Ectodermal cell (in vitro differentiated cells): Measurements from ENCODE around the gene ANKHD1.

Experiments
- H3K27ac ChIP-seq: 2 replicates; pipeline ENCODE4 v1.7.0; 2013; ENCODE audit warnings: mild to moderate bottlenecking, low read depth, low read length; ENCODE audit not compliant: insufficient read depth, poor library complexity, severe bottlenecking
- H3K27me3 ChIP-seq: 2 replicates; pipeline ENCODE4 v1.7.0; 2013; ENCODE audit warnings: mild to moderate bottlenecking, low read length; ENCODE audit not compliant: insufficient read depth, control insufficient read depth, poor library complexity, severe bottlenecking
- H3K36me3 ChIP-seq: one replicate; pipeline ENCODE4 v1.7.0; 2013; ENCODE audit warnings: low read length; ENCODE audit not compliant: control insufficient read depth, insufficient read depth
- H3K4me1 ChIP-seq: one replicate; pipeline ENCODE4 v1.7.0; 2013; ENCODE audit warnings: low read length; ENCODE audit not compliant: control insufficient read depth, insufficient read depth
- H3K4me3 ChIP-seq: 2 replicates; pipeline ENCODE4 v1.7.0; 2013; ENCODE audit warnings: low read depth, low read length, control low read depth; ENCODE audit not compliant: insufficient read depth
- H3K9me3 ChIP-seq: 2 replicates; pipeline ENCODE4 v1.7.0; 2013; ENCODE audit warnings: mild to moderate bottlenecking, low read length, moderate library complexity; ENCODE audit not compliant: control insufficient read depth
- WGBS, 2 experiments: methylation state at CpG; one replicate each; pipeline ENCODE4 v1.1.7; 2013; ENCODE audit warnings: missing lambda C conversion rate in 2 of 2; 5-methylcytosine and 5-hydroxymethylcytosine counted together

Gene ANKHD1

GRCh38 chr5:140588311-140589070 is 186.9 kb downstream of the ANKHD1 start:
- Histone ChIP-seq H3K27me3 (no peaks in the 10 kb centered on the region), H3K4me1 (no peaks in the 10 kb centered on the region), H3K9me3 (no peaks in the 10 kb centered on the region), H3K27ac (no peak overlapping the region), H3K4me3 (no peak overlapping the region), H3K36me3 (no peaks in the 10 kb centered on the region)
- 94 to 95% methylated on average over 4 to 5 of the region's 5 CpGs for WGBS, 2 experiments
